ENCODE data around the gene ZNF674. TPM values are rescaled to one million over a fixed set of nuclear protein-coding genes. Genes with fewer than 3 reads are reported as not detected.
A peak's percentile ranks its signal among the peaks of the same experiment; 100 is the strongest.

Gene ZNF674
- total and polyA plus RNA-seq, 9 of the 15 experiments (the other 6 are each of a cell fraction or from before 2014, with no cell fraction given) = 1.2 to 4.7 (median 2.6) TPM

GRCh38 chrX:46545111-46546005 is at the start of gene ZNF674 (continued):
- TF ChIP-seq NR2C2 (CRISPR knock-in tag; IDR thresholded peaks at IDR 0.05) (no peak), NR2C2 (tag; IDR thresholded peaks at IDR 0.05) (peak; percentile 94), JUND (IDR thresholded peaks at IDR 0.05; ENCODE audit: borderline replicate concordance, low read depth, low read length) (peak; percentile 63), JUND (tag; IDR thresholded peaks at IDR 0.05; ENCODE audit: borderline replicate concordance, low read depth, low read length) (peak; percentile 61; the same call in 1 of the 3 replicates), WHSC1 (IDR thresholded peaks at IDR 0.05; ENCODE audit: low read length) (no peak), C11orf30 (IDR thresholded peaks at IDR 0.05; ENCODE audit: low read depth) (peak; percentile 45; the same call in 1 of the 2 replicates)
- TF ChIP-seq, protein P1, sequence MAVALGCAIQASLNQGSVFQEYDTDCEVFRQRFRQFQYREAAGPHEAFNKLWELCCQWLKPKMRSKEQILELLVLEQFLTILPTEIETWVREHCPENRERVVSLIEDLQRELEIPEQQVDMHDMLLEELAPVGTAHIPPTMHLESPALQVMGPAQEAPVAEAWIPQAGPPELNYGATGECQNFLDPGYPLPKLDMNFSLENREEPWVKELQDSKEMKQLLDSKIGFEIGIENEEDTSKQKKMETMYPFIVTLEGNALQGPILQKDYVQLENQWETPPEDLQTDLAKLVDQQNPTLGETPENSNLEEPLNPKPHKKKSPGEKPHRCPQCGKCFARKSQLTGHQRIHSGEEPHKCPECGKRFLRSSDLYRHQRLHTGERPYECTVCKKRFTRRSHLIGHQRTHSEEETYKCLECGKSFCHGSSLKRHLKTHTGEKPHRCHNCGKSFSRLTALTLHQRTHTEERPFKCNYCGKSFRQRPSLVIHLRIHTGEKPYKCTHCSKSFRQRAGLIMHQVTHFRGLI (CRISPR knock-in tag; IDR thresholded peaks at IDR 0.05) = no peak
- TF ChIP-seq, protein P2, sequence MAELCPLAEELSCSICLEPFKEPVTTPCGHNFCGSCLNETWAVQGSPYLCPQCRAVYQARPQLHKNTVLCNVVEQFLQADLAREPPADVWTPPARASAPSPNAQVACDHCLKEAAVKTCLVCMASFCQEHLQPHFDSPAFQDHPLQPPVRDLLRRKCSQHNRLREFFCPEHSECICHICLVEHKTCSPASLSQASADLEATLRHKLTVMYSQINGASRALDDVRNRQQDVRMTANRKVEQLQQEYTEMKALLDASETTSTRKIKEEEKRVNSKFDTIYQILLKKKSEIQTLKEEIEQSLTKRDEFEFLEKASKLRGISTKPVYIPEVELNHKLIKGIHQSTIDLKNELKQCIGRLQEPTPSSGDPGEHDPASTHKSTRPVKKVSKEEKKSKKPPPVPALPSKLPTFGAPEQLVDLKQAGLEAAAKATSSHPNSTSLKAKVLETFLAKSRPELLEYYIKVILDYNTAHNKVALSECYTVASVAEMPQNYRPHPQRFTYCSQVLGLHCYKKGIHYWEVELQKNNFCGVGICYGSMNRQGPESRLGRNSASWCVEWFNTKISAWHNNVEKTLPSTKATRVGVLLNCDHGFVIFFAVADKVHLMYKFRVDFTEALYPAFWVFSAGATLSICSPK (IDR thresholded peaks at IDR 0.05; ENCODE audit: borderline replicate concordance) = no peak
- TF ChIP-seq, protein P3, sequence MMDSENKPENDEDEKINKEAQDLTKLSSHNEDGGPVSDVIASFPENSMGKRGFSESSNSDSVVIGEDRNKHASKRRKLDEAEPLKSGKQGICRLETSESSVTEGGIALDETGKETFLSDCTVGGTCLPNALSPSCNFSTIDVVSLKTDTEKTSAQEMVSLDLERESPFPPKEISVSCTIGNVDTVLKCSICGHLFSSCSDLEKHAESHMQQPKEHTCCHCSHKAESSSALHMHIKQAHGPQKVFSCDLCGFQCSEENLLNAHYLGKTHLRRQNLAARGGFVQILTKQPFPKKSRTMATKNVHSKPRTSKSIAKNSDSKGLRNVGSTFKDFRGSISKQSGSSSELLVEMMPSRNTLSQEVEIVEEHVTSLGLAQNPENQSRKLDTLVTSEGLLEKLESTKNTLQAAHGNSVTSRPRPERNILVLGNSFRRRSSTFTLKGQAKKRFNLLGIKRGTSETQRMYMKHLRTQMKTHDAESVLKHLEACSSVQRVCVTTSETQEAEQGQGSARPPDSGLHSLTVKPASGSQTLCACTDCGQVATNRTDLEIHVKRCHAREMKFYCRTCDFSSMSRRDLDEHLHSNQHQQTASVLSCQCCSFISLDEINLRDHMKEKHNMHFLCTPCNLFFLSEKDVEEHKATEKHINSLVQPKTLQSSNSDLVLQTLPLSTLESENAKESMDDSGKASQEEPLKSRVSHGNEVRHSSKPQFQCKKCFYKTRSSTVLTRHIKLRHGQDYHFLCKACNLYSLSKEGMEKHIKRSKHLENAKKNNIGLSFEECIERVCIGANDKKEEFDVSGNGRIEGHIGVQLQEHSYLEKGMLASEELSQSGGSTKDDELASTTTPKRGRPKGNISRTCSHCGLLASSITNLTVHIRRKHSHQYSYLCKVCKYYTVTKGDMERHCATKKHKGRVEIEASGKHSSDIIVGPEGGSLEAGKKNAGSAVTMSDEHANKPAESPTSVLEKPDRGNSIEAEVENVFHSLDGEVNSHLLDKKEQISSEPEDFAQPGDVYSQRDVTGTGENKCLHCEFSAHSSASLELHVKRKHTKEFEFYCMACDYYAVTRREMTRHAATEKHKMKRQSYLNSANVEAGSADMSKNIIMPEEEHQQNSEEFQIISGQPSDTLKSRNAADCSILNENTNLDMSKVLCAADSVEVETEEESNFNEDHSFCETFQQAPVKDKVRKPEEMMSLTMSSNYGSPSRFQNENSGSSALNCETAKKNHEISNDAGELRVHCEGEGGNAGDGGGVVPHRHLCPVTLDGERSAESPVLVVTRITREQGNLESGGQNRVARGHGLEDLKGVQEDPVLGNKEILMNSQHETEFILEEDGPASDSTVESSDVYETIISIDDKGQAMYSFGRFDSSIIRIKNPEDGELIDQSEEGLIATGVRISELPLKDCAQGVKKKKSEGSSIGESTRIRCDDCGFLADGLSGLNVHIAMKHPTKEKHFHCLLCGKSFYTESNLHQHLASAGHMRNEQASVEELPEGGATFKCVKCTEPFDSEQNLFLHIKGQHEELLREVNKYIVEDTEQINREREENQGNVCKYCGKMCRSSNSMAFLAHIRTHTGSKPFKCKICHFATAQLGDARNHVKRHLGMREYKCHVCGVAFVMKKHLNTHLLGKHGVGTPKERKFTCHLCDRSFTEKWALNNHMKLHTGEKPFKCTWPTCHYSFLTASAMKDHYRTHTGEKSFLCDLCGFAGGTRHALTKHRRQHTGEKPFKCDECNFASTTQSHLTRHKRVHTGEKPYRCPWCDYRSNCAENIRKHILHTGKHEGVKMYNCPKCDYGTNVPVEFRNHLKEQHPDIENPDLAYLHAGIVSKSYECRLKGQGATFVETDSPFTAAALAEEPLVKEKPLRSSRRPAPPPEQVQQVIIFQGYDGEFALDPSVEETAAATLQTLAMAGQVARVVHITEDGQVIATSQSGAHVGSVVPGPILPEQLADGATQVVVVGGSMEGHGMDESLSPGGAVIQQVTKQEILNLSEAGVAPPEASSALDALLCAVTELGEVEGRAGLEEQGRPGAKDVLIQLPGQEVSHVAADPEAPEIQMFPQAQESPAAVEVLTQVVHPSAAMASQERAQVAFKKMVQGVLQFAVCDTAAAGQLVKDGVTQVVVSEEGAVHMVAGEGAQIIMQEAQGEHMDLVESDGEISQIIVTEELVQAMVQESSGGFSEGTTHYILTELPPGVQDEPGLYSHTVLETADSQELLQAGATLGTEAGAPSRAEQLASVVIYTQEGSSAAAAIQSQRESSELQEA (IDR thresholded peaks at IDR 0.05; ENCODE audit: low read depth) = no peak
- TF ChIP-seq, protein P4, sequence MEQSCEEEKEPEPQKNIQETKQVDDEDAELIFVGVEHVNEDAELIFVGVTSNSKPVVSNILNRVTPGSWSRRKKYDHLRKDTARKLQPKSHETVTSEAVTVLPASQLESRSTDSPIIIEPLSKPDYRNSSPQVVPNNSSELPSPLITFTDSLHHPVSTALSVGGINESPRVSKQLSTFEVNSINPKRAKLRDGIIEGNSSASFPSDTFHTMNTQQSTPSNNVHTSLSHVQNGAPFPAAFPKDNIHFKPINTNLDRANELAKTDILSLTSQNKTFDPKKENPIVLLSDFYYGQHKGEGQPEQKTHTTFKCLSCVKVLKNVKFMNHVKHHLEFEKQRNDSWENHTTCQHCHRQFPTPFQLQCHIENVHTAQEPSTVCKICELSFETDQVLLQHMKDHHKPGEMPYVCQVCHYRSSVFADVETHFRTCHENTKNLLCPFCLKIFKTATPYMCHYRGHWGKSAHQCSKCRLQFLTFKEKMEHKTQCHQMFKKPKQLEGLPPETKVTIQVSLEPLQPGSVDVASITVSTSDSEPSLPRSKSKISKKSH (CRISPR knock-in tag; IDR thresholded peaks at IDR 0.05) = no peak
- TF ChIP-seq, protein P5, sequence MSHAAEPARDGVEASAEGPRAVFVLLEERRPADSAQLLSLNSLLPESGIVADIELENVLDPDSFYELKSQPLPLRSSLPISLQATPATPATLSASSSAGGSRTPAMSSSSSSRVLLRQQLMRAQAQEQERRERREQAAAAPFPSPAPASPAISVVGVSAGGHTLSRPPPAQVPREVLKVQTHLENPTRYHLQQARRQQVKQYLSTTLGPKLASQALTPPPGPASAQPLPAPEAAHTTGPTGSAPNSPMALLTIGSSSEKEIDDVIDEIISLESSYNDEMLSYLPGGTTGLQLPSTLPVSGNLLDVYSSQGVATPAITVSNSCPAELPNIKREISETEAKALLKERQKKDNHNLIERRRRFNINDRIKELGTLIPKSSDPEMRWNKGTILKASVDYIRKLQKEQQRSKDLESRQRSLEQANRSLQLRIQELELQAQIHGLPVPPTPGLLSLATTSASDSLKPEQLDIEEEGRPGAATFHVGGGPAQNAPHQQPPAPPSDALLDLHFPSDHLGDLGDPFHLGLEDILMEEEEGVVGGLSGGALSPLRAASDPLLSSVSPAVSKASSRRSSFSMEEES (CRISPR knock-in tag; IDR thresholded peaks at IDR 0.05) = no peak

Measured in K562 (cell line).